ENCODE results near the gene TOM1L2. TPM values are rescaled to one million over a fixed set of nuclear protein-coding genes. Genes with fewer than 3 reads are reported as not detected.

Gene TOM1L2
- total and polyA plus RNA-seq, 2 experiments from 2014 or later = 25.5 to 31.0 TPM

DNA sequence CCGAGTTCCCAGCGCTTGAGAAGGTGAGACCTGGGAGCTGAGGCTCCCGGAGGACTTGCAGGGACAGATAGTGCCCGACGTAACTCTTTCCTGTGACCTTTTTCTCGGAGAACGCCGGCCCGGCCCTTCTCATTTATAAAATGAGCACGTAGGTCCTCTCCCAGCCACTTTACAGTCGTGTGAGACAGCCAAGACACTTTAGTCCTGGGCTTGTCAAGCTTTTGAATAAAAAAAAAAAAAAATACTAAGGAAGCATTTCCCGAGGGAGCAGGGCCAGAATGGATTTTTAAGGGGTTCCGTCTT, 703 bp upstream of the TOM1L2 start:
- peak overlapping the region; percentile 86 for H3K4me3 ChIP-seq
- peak overlapping the region; percentile 78 for H3K4me2 ChIP-seq (ENCODE audit: unreplicated experiment)
- in situ Hi-C loops (cut with MboI) = no loop called here
- H3K4me1 ChIP-seq (ENCODE audit: insufficient read depth) = peaks cover 10% of the 10 kb centered on the region
- peak overlapping the region; percentile 69 for H3K27ac ChIP-seq
- TF ChIP-seq EZH2 (IDR thresholded peaks at IDR 0.05; ENCODE audit: insufficient read depth, poor library complexity, severe bottlenecking) (no peak), EZH2phosphoT487 (IDR thresholded peaks at IDR 0.05; ENCODE audit: insufficient read depth, low read depth) (no peak)
- no peaks in the 10 kb centered on the region for H3K9me2 ChIP-seq (ENCODE audit: insufficient read depth)
- no peaks in the 10 kb centered on the region for H4K20me1 ChIP-seq (ENCODE audit: insufficient read depth)
- H3K36me3 ChIP-seq (ENCODE audit: low read depth) = no peaks in the 10 kb centered on the region
- peak overlapping the region; percentile 83 for H3K9ac ChIP-seq
- no peaks in the 10 kb centered on the region for H3K9me3 ChIP-seq (ENCODE audit: low read depth)
- 5 to 9% methylated on average over 13 of the region's 13 CpGs for WGBS, 2 experiments (ENCODE audit: low coverage in 1 of 2, low lambda C conversion rate in 2 of 2, missing lambda C conversion rate in 2 of 2)
- peaks cover 43% of the 10 kb centered on the region for H3K79me2 ChIP-seq (ENCODE audit: insufficient read depth)
- no peak for DNase-seq
- no peaks in the 10 kb centered on the region for H3K27me3 ChIP-seq (replicated peaks; ENCODE audit: insufficient read depth)
- H3F3A ChIP-seq (ENCODE audit: insufficient read depth) = no peaks in the 10 kb centered on the region
- H2AFZ ChIP-seq = peak overlapping the region; percentile 87

GRCh38 chr17:17971431-17972125, 622 bp downstream of the TOM1L2 start:
- peak overlapping the region; percentile 68 for H2AFZ ChIP-seq
- H3K27ac ChIP-seq = peak overlapping the region; percentile 68
- H3K4me1 ChIP-seq (ENCODE audit: insufficient read depth) = peaks cover 10% of the 10 kb centered on the region
- H3K27me3 ChIP-seq (replicated peaks; ENCODE audit: insufficient read depth) = no peaks in the 10 kb centered on the region
- H3F3A ChIP-seq (ENCODE audit: insufficient read depth) = peaks cover 1% of the 10 kb centered on the region; the same call in 1 of the 2 replicates
- H3K79me2 ChIP-seq (ENCODE audit: insufficient read depth) = peaks cover 57% of the 10 kb centered on the region
- no peak for TF ChIP-seq EZH2phosphoT487 (IDR thresholded peaks at IDR 0.05; ENCODE audit: insufficient read depth, low read depth)
- TF ChIP-seq EZH2 (IDR thresholded peaks at IDR 0.05; ENCODE audit: insufficient read depth, poor library complexity, severe bottlenecking) = no peak
- in situ Hi-C loops (cut with MboI) = no loop called here
- 1% methylated on average over 16 to 26 of the region's 33 CpGs for WGBS, 2 experiments (ENCODE audit: low coverage in 1 of 2, low lambda C conversion rate in 2 of 2, missing lambda C conversion rate in 2 of 2)
- H3K9ac ChIP-seq = peak overlapping the region; percentile 90
- peak overlapping the region; percentile 84 for H3K4me2 ChIP-seq (ENCODE audit: unreplicated experiment)
- peak; percentile 51 for DNase-seq
- no peaks in the 10 kb centered on the region for H3K9me2 ChIP-seq (ENCODE audit: insufficient read depth)
- H4K20me1 ChIP-seq (ENCODE audit: insufficient read depth) = no peaks in the 10 kb centered on the region
- H3K4me3 ChIP-seq = peak overlapping the region; percentile 80
- no peaks in the 10 kb centered on the region for H3K9me3 ChIP-seq (ENCODE audit: low read depth)
- no peaks in the 10 kb centered on the region for H3K36me3 ChIP-seq (ENCODE audit: low read depth)

DNA sequence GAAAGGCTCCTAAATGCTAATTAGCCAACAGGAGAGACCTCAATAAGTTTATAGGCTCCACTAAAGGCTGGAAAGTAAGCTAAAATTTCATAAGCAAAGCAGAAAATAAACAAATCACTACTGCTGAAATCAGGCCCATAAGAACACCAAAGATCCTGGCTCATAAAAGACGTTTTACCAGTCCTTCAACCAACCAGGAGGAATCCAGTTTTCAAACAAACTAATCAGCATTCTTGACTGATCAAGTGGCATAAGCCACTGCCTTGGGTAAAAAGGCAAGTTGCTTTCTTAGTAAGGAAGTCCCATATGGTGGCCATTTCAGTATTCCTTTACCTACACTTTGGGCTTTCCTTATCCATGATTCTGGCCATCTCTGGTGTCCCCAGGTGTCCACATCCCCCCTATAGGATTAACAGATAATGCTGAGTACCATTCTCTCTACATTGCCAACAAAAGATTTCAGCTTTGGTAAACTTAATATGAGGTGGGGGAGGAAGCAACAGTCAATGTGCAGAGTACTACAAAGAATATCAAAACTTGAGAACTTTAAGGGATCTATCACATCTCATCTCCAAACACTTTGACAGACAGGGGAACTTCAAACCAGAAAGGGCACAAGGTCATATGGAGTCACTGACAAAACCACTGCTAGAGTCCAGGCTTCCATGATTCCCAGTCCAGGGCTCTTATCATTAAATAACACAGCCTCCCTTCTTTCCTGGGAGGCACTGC, 1.3 kb downstream of the TOM1L2 start:
- H2AFZ ChIP-seq = no peak overlapping the region
- H3K27ac ChIP-seq = 0 out of 2 replicates have a peak overlapping the region, but pooled peaks have one; percentile 68
- no peaks in the 10 kb centered on the region for H3K9me3 ChIP-seq (ENCODE audit: low read depth)
- peak overlapping the region; percentile 80 for H3K4me3 ChIP-seq
- peaks cover 10% of the 10 kb centered on the region for H3K4me1 ChIP-seq (ENCODE audit: insufficient read depth)
- peak overlapping the region; percentile 90 for H3K9ac ChIP-seq
- peaks cover 7% of the 10 kb centered on the region; the same call in 1 of the 2 replicates for H3F3A ChIP-seq (ENCODE audit: insufficient read depth)
- no peaks in the 10 kb centered on the region for H4K20me1 ChIP-seq (ENCODE audit: insufficient read depth)
- in situ Hi-C loops (cut with MboI) = no loop called here
- no peaks in the 10 kb centered on the region for H3K36me3 ChIP-seq (ENCODE audit: low read depth)
- H3K9me2 ChIP-seq (ENCODE audit: insufficient read depth) = no peaks in the 10 kb centered on the region
- DNase-seq = peak; percentile 16
- peaks cover 64% of the 10 kb centered on the region for H3K79me2 ChIP-seq (ENCODE audit: insufficient read depth)
- no peak for TF ChIP-seq EZH2 (IDR thresholded peaks at IDR 0.05; ENCODE audit: insufficient read depth, poor library complexity, severe bottlenecking)
- no peak for TF ChIP-seq EZH2phosphoT487 (IDR thresholded peaks at IDR 0.05; ENCODE audit: insufficient read depth, low read depth)
- no peaks in the 10 kb centered on the region for H3K27me3 ChIP-seq (replicated peaks; ENCODE audit: insufficient read depth)
- H3K4me2 ChIP-seq (ENCODE audit: unreplicated experiment) = peak overlapping the region; percentile 84
- 29 to 36% methylated on average over 1 of the region's 1 CpG for WGBS, 2 experiments (ENCODE audit: low coverage in 1 of 2, low lambda C conversion rate in 2 of 2, missing lambda C conversion rate in 2 of 2)

GRCh38 chr17:17966399-17966798, 5.8 kb downstream of the TOM1L2 start:
- Histone ChIP-seq H4K20me1 (ENCODE audit: insufficient read depth) (no peaks in the 10 kb centered on the region), H3F3A (ENCODE audit: insufficient read depth) (peaks cover 7% of the 10 kb centered on the region; the same call in 1 of the 2 replicates), H3K36me3 (ENCODE audit: low read depth) (no peaks in the 10 kb centered on the region), H3K4me2 (ENCODE audit: unreplicated experiment) (no peak overlapping the region), H3K27ac (no peak overlapping the region), H2AFZ (no peak overlapping the region), H3K4me3 (no peak overlapping the region), H3K9me2 (ENCODE audit: insufficient read depth) (no peaks in the 10 kb centered on the region), H3K9me3 (ENCODE audit: low read depth) (no peaks in the 10 kb centered on the region), H3K27me3 (replicated peaks; ENCODE audit: insufficient read depth) (no peaks in the 10 kb centered on the region), H3K4me1 (ENCODE audit: insufficient read depth) (peaks cover 10% of the 10 kb centered on the region), H3K9ac (no peak overlapping the region), H3K79me2 (ENCODE audit: insufficient read depth) (peaks cover 100% of the 10 kb centered on the region)
- WGBS, 2 experiments (ENCODE audit: low coverage in 1 of 2, low lambda C conversion rate in 2 of 2, missing lambda C conversion rate in 2 of 2) = 80 to 81% methylated on average over 3 of the region's 3 CpGs
- DNase-seq = no peak
- no peak for TF ChIP-seq EZH2phosphoT487 (IDR thresholded peaks at IDR 0.05; ENCODE audit: insufficient read depth, low read depth)
- no peak for TF ChIP-seq EZH2 (IDR thresholded peaks at IDR 0.05; ENCODE audit: insufficient read depth, poor library complexity, severe bottlenecking)
- in situ Hi-C loops (cut with MboI) = no loop called here
